B cell (primary cell): Measurements from ENCODE around the gene HOGA1. TPM values are rescaled to one million over a fixed set of nuclear protein-coding genes. Genes with fewer than 3 reads are reported as not detected.

Experiments used
- ATAC-seq: fragments of 200-7000 bp; cut with Tn5 transposase; one replicate; pipeline ENCODE4 v1.10.0; 2021; ENCODE audit warnings: low read depth, mild to moderate bottlenecking, moderate number of reproducible peaks, moderate library complexity
- CTCF ChIA-PET: fragments of 350-600 bp; sonication (Branson Sonifier 250); formaldehyde crosslinking; loops from one replicate; lab custom pipeline; 2021; ENCODE audit warnings: antibody characterized with exemption, inconsistent platforms; lab: Charles Lee
- POLR2A ChIA-PET: fragments of 350-600 bp; sonication (Branson Sonifier 250); formaldehyde crosslinking; loops from one replicate; lab custom pipeline; 2021; ENCODE audit warnings: antibody characterized with exemption; lab: Charles Lee
- DNase-seq: peaks from one replicate; pipeline ENCODE4 v3.0.0; 2013
- H2AFZ ChIP-seq: 2 replicates; pipeline ENCODE4 v1.6.1; 2012; ENCODE audit warnings: mild to moderate bottlenecking, low read depth, low read length; ENCODE audit not compliant: insufficient read depth, poor library complexity, severe bottlenecking
- H3K27ac ChIP-seq, 2 donors: 1 replicate in 1 of 2; 2 replicates in 1 of 2; pipeline ENCODE4 v1.5.1; 2012 to 2013; ENCODE audit warnings: low read length in 2 of 2, mild to moderate bottlenecking in 2 of 2, moderate library complexity in 1 of 2
- H3K27me3 ChIP-seq, 4 experiments: fragments of 200-600 bp in 1 of 4; sonication (generic) in 1 of 4; replicated peaks in 1 of 4; 1 replicate in 2 of 4; 2 replicates in 2 of 4; pipeline versions ENCODE4 v1.6.1 to v1.7.0; 2013 to 2016; ENCODE audit warnings: low read length in 3 of 4, mild to moderate bottlenecking in 2 of 4, mixed read lengths in 1 of 4, moderate library complexity in 1 of 4; ENCODE audit not compliant: insufficient read depth in 4 of 4, control insufficient read depth in 3 of 4; ENCODE audit errors: control extremely low read depth in 1 of 4
- H3K36me3 ChIP-seq, 2 experiments: replicated peaks in 1 of 2; 1 replicate in 1 of 2; 2 replicates in 1 of 2; pipeline versions ENCODE4 v1.6.1 to v1.7.1; 2013; ENCODE audit warnings: low read length in 1 of 2; ENCODE audit not compliant: insufficient read depth in 2 of 2, control insufficient read depth in 1 of 2; ENCODE audit errors: control extremely low read depth in 1 of 2, extremely low read depth in 1 of 2
- H3K4me1 ChIP-seq, 2 donors: fragments of 200-600 bp in 1 of 2; sonication (generic) in 1 of 2; 1 replicate in 1 of 2; 2 replicates in 1 of 2; pipeline versions ENCODE4 v1.5.1 to v1.6.1; 2013 to 2017; ENCODE audit warnings: low read length in 2 of 2; ENCODE audit not compliant: control insufficient read depth in 2 of 2, insufficient read depth in 2 of 2
- H3K4me2 ChIP-seq: replicated peaks from 2 replicates; pipeline ENCODE3; 2012; ENCODE audit warnings: mild to moderate bottlenecking, low read depth, low read length; ENCODE audit not compliant: poor library complexity, severe bottlenecking
- H3K4me3 ChIP-seq, 5 experiments: fragments of 200-600 bp in 1 of 5; sonication (generic) in 1 of 5; 1 replicate in 3 of 5; 2 replicates in 2 of 5; pipeline versions ENCODE4 v1.5.1 to v1.7.0; 2011 to 2016; ENCODE audit warnings: low read length in 4 of 5, mild to moderate bottlenecking in 4 of 5, low read depth in 2 of 5, control low read depth in 1 of 5, moderate library complexity in 1 of 5; ENCODE audit not compliant: insufficient read depth in 1 of 5; ENCODE audit errors: control extremely low read depth in 1 of 5, extremely low read depth in 1 of 5
- H3K79me2 ChIP-seq: fragments of 200-600 bp; sonication (generic); one replicate; pipeline ENCODE4 v1.6.0; 2016; ENCODE audit warnings: low read length; ENCODE audit not compliant: control insufficient read depth, insufficient read depth
- H3K9ac ChIP-seq: fragments of 200-600 bp; sonication (generic); 2 replicates; pipeline ENCODE4 v1.6.1; 2017; ENCODE audit warnings: mild to moderate bottlenecking, low read length, moderate library complexity
- H3K9me3 ChIP-seq, 3 donors: one replicate each; pipeline versions ENCODE4 v1.6.1 to v1.7.1; 2013; ENCODE audit warnings: low read length in 2 of 3; ENCODE audit not compliant: control insufficient read depth in 2 of 3, insufficient read depth in 1 of 3; ENCODE audit errors: control extremely low read depth in 1 of 3
- H4K20me1 ChIP-seq: 2 replicates; pipeline ENCODE4 v1.6.0; 2012; ENCODE audit warnings: mild to moderate bottlenecking, low read length; ENCODE audit not compliant: insufficient read depth, control insufficient read depth, poor library complexity, severe bottlenecking
- H3K27ac Mint-ChIP-seq: one replicate; pipeline ENCODE4 v1.8.0; 2021; ENCODE audit warnings: mixed read lengths
- H3K27me3 Mint-ChIP-seq: one replicate; pipeline ENCODE4 v1.8.0; 2021; ENCODE audit warnings: mixed read lengths
- H3K4me1 Mint-ChIP-seq: one replicate; pipeline ENCODE4 v1.8.0; 2021; ENCODE audit warnings: mixed read lengths
- H3K4me3 Mint-ChIP-seq: one replicate; pipeline ENCODE4 v1.8.0; 2021; ENCODE audit warnings: mixed read lengths
- H3K9me3 Mint-ChIP-seq: one replicate; pipeline ENCODE4 v1.8.0; 2022; ENCODE audit warnings: mixed read lengths; ENCODE audit not compliant: insufficient read depth
- EZH2 ChIP-seq: IDR thresholded peaks from 2 replicates; pipeline ENCODE4 v1.6.1; 2012; ENCODE audit warnings: borderline replicate concordance, low read depth, mild to moderate bottlenecking, moderate library complexity, low read length; ENCODE audit not compliant: insufficient read depth, poor library complexity, severe bottlenecking
- WGBS: methylation state at CpG from one replicate; pipeline ENCODE4 v1.1.5; 2013; ENCODE audit warnings: missing lambda C conversion rate; ENCODE audit not compliant: insufficient coverage; 5-methylcytosine and 5-hydroxymethylcytosine counted together
- intact Hi-C: fragments of 100-400 bp; cut with micrococcal nuclease; formaldehyde crosslinking; loops from one replicate; pipeline ENCODE4 v1.10.0; 2022
- polyA plus RNA-seq: library from polyadenylated mRNA; depleted of rRNA; stranded (reverse); fragments of >200 nt; gene quantifications from 2 replicates; pipeline ENCODE4 v1.2.3, GENCODE V29; 2012
- total RNA-seq, 2 donors: library from RNA; stranded (reverse); fragments of 120-200 nt in 1 of 2; gene quantifications; 1 replicate in 1 of 2; 2 replicates in 1 of 2; pipeline versions ENCODE4 v1.2.3 to v1.2.4, GENCODE V29; 2013 to 2022
- TF ChIP-seq, protein P1 (sequence below): fragments of 200-600 bp; IDR thresholded peaks from one replicate; pipeline ENCODE4 v1.8.0; 2022; ENCODE audit warnings: antibody characterized with exemption, mild to moderate bottlenecking

HOGA1 gene
- total and polyA plus RNA-seq, 2 donors (not counting 1 experiment from before 2014, with no cell fraction given), result not detected

DNA sequence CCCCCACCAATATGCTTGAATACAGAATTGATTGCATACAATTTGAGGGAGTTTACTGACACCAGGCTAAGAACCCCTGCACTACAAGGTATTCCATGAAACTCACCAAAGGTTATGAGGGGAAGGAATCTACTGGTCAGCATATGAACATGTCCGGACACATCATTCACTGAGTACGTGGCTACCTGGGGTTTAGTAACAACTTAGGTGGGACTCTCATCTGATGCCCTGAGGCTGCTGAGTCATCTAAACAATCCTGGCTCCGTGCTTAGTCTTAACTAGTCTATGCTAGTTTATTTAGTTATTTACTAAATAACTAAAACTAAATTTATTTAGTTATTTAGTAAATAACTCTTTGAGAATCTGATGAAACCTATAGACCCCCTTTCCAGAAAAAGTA, 67.6 kb downstream of the HOGA1 start:
- DNase-seq (no peak), ATAC-seq (no peak)
- H3K27me3 ChIP-seq, result no peaks in the 10 kb centered on the region
- peaks cover 11 to 13% of the 10 kb centered on the region in 2 donors for H3K4me1 ChIP-seq
- CTCF ChIA-PET, result no interaction called here
- peaks cover 24% of the 10 kb centered on the region for H3K79me2 ChIP-seq
- H3K27ac ChIP-seq, result no peak overlapping the region
- H3K36me3 ChIP-seq, result peaks cover 22 to 40% of the 10 kb centered on the region in 2 experiments
- H3K4me3 ChIP-seq, result no peak overlapping the region
- H3K9ac ChIP-seq, result no peak overlapping the region
- no peaks in the 10 kb centered on the region for H4K20me1 ChIP-seq
- H3K9me3 ChIP-seq, result no peaks in the 10 kb centered on the region
- POLR2A ChIA-PET, result no interaction called here
- H3K9me3 Mint-ChIP-seq, result no peaks in the 10 kb centered on the region
- H3K4me1 Mint-ChIP-seq, result peaks cover 19% of the 10 kb centered on the region
- H3K27ac Mint-ChIP-seq, result no peak overlapping the region
- H3K4me2 ChIP-seq, result no peak overlapping the region
- no peak overlapping the region for H3K4me3 Mint-ChIP-seq
- TF ChIP-seq, protein P1, sequence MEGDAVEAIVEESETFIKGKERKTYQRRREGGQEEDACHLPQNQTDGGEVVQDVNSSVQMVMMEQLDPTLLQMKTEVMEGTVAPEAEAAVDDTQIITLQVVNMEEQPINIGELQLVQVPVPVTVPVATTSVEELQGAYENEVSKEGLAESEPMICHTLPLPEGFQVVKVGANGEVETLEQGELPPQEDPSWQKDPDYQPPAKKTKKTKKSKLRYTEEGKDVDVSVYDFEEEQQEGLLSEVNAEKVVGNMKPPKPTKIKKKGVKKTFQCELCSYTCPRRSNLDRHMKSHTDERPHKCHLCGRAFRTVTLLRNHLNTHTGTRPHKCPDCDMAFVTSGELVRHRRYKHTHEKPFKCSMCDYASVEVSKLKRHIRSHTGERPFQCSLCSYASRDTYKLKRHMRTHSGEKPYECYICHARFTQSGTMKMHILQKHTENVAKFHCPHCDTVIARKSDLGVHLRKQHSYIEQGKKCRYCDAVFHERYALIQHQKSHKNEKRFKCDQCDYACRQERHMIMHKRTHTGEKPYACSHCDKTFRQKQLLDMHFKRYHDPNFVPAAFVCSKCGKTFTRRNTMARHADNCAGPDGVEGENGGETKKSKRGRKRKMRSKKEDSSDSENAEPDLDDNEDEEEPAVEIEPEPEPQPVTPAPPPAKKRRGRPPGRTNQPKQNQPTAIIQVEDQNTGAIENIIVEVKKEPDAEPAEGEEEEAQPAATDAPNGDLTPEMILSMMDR, result no peak
- TF ChIP-seq EZH2, result no peak
- intact Hi-C loops, result no loop called here
- no peak overlapping the region for H2AFZ ChIP-seq
- no CpG with 5 or more reads among the region's 3 CpGs for WGBS
- H3K27me3 Mint-ChIP-seq, result no peaks in the 10 kb centered on the region

DNA sequence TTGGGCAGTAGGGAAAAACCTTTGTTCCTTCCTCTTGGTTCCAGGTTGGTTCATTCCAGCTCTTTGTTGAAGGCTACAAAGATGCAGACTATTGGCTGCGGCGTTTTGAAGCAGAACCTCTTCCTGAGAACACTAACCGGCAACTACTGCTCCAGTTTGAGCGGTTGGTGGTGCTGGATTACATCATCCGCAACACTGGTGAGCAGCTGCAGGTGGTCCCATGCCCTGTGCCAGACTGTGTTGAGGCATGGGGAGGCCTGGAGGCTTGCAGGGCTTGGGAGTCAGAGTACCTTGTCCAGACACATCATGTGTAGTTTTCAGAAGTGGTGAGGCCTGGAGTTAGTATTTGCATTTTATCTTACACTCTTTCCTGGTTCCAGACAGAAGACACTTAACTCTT, 72.6 kb downstream of the HOGA1 start:
- Histone ChIP-seq H3K79me2 (no peaks in the 10 kb centered on the region), H4K20me1 (no peaks in the 10 kb centered on the region), H3K9ac (no peak overlapping the region), H3K27me3 (no peaks in the 10 kb centered on the region), H3K4me2 (no peak overlapping the region), H3K4me3 (no peak overlapping the region), H2AFZ (no peak overlapping the region), H3K27ac (no peak overlapping the region), H3K36me3 (peaks cover 16 to 37% of the 10 kb centered on the region in 2 experiments), H3K9me3 (no peaks in the 10 kb centered on the region), H3K4me1 (no peaks in the 10 kb centered on the region)
- CTCF ChIA-PET, result no interaction called here
- Mint-ChIP-seq H3K27me3 (no peaks in the 10 kb centered on the region), H3K4me1 (no peaks in the 10 kb centered on the region), H3K4me3 (no peak overlapping the region), H3K9me3 (no peaks in the 10 kb centered on the region), H3K27ac (no peak overlapping the region)
- intact Hi-C loops, result no loop called here
- ATAC-seq (no peak), DNase-seq (no peak)
- 100% methylated on average over 5 of the region's 5 CpGs for WGBS
- POLR2A ChIA-PET, result no interaction called here
- no peak for TF ChIP-seq EZH2
- TF ChIP-seq, protein P1, result no peak
